HG03342 (cell line): ENCODE data around the gene ANO8.
"Not testable (repeated sequence)": the region's sequence is repeated elsewhere in the genome, so short reads cannot be mapped to it uniquely, and the experiment has no call there.

Source experiments
- ATAC-seq: cut with Tn5 transposase; IDR thresholded peaks from one replicate; pipeline ENCODE4 v1.9.1; 2021; ENCODE audit warnings: mild to moderate bottlenecking, moderate library complexity; ENCODE audit not compliant: unreplicated experiment

The ANO8 gene

GRCh38 chr19:17334414-17335409, at the start of gene ANO8:
Gene ANO8, minus strand, starts transcription at chr19:17334855. Its CDS starts 185 bp downstream, at chr19:17334670.
- ATAC-seq = peak; percentile 40

- ATAC-seq = no peak
These were observed 45.9 kb upstream of the ANO8 start for GRCh38 chr19:17380426-17381138.

- ATAC-seq = no peak
These were observed 44.6 kb upstream of the ANO8 start for GRCh38 chr19:17379221-17379631.

GRCh38 chr19:17378271-17378670, 43.6 kb upstream of the ANO8 start:
- ATAC-seq = no peak

GRCh38 chr19:17376935-17377600, 42.4 kb upstream of the ANO8 start, which contains the start of gene PLVAP:
Gene PLVAP, minus strand, starts transcription at chr19:17377342. Its CDS starts 54 bp downstream, at chr19:17377288.
- no peak for ATAC-seq

GRCh38 chr19:17370026-17370587, 35.5 kb upstream of the ANO8 start:
- peak; percentile 85 for ATAC-seq

- ATAC-seq = no peak
These were observed 30.7 kb upstream of the ANO8 start for GRCh38 chr19:17365361-17365760.

- not testable (repeated sequence) for ATAC-seq
These were observed 29.4 kb upstream of the ANO8 start for GRCh38 chr19:17363852-17364605.

GRCh38 chr19:17359905-17360800, 25.5 kb upstream of the ANO8 start:
- ATAC-seq = no peak

- no peak for ATAC-seq
These were observed 23.7 kb upstream of the ANO8 start for GRCh38 chr19:17358395-17358794.

- no peak for ATAC-seq
These were observed 23.1 kb upstream of the ANO8 start for GRCh38 chr19:17357724-17358123.

GRCh38 chr19:17357078-17357666, 22.5 kb upstream of the ANO8 start:
- no peak for ATAC-seq

- no peak for ATAC-seq
These were observed 18.7 kb upstream of the ANO8 start for GRCh38 chr19:17353386-17353785.

GRCh38 chr19:17352608-17353280, 18.1 kb upstream of the ANO8 start:
- no peak for ATAC-seq

GRCh38 chr19:17351815-17352435, 17.3 kb upstream of the ANO8 start:
- no peak for ATAC-seq

- no peak for ATAC-seq
These were observed 14.0 kb upstream of the ANO8 start for GRCh38 chr19:17348700-17349099.

- no peak for ATAC-seq
These were observed 13.2 kb upstream of the ANO8 start for GRCh38 chr19:17347877-17348276.

GRCh38 chr19:17347361-17347760, 12.7 kb upstream of the ANO8 start:
- ATAC-seq = no peak
